ENCODE measurements around the gene ABI3BP. TPM values are rescaled to one million over a fixed set of nuclear protein-coding genes. Genes with fewer than 3 reads are reported as not detected.

ABI3BP gene
- total RNA-seq, 1 donor from 2014 or later, result 91.1 TPM

DNA sequence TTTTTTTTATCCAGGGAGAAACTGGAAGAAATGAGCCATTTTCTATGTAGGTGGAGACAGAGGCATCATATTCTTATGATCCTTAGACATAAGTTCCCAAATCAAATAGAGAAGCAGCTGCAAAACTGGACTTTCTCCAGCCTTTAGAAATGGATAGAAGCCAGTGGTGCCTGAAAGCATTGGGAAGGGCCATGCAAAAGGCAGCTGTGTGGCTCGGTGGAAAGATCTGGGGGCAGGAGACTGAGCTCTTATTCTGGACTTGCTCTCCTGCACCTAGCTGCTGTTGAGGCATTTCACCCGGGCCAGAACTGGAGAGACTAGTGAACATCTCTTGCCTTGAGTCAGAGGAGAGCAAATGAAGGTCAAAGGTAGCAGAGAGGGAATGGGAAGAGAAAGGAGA is 210.9 kb downstream of the ABI3BP start:
- TF ChIP-seq POLR2AphosphoS5 (IDR thresholded peaks at IDR 0.05; ENCODE audit: insufficient read depth in 1 of 2, low read depth in 1 of 2), result no peak
- DNase-seq (ENCODE audit: extremely low spot score in 2 of 2), result no peak
- H3K27me3 ChIP-seq, result no peaks in the 10 kb centered on the region
- peaks cover 0 to 13% of the 10 kb centered on the region in 2 donors for H3K36me3 ChIP-seq
- no peaks in the 10 kb centered on the region for H3K9me3 ChIP-seq
- no peak overlapping the region for H3K27ac ChIP-seq
- H3K4me3 ChIP-seq, result no peak overlapping the region
- intact Hi-C loops (cut with DNase I), result no loop called here
- peaks cover 10% of the 10 kb centered on the region for H3K4me1 ChIP-seq

- TF ChIP-seq POLR2A (IDR thresholded peaks at IDR 0.05), result no peak
- TF ChIP-seq, protein P1, sequence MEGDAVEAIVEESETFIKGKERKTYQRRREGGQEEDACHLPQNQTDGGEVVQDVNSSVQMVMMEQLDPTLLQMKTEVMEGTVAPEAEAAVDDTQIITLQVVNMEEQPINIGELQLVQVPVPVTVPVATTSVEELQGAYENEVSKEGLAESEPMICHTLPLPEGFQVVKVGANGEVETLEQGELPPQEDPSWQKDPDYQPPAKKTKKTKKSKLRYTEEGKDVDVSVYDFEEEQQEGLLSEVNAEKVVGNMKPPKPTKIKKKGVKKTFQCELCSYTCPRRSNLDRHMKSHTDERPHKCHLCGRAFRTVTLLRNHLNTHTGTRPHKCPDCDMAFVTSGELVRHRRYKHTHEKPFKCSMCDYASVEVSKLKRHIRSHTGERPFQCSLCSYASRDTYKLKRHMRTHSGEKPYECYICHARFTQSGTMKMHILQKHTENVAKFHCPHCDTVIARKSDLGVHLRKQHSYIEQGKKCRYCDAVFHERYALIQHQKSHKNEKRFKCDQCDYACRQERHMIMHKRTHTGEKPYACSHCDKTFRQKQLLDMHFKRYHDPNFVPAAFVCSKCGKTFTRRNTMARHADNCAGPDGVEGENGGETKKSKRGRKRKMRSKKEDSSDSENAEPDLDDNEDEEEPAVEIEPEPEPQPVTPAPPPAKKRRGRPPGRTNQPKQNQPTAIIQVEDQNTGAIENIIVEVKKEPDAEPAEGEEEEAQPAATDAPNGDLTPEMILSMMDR (IDR thresholded peaks at IDR 0.05), result no peak
- no peak for TF ChIP-seq POLR2AphosphoS5 (IDR thresholded peaks at IDR 0.05; ENCODE audit: insufficient read depth in 1 of 2, low read depth in 1 of 2)
- Histone ChIP-seq H3K27ac (no peak overlapping the region), H3K4me3 (no peak overlapping the region), H3K9me3 (no peaks in the 10 kb centered on the region), H3K36me3 (peaks cover 0 to 17% of the 10 kb centered on the region in 2 donors), H3K4me1 (peaks cover 10% of the 10 kb centered on the region), H3K27me3 (no peaks in the 10 kb centered on the region)
- intact Hi-C loops (cut with DNase I), result no loop called here
- no peak for DNase-seq (ENCODE audit: extremely low spot score in 2 of 2)
Measured at GRCh38 chr3:100781301-100781700, 211.9 kb downstream of the ABI3BP start.

DNA sequence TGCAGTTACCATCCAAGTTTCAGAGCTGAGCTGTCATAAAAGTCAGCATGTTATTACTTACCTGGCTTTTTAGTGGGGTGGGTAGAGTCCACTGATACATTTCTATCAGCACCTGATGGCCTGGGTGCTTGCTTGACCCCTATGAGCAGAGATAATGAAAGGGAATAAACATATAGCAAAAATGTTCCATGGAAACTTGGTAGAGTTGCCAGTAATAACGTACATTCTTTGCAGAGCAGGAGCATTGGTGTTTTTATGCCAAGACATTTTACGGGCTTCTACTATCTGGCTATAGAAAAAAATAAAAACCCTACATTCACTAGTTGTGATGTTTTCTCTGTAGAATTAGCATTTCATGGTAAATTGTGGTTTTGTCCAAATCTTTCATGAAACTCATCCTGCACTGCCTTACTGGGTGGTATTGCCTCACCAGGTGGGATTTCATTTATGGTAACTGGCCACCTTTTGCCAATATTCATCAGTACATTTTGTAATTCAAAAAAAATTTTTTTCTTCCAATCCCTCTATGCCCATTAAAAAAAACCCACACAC is 213.1 kb downstream of the ABI3BP start:
- intact Hi-C loops (cut with DNase I), result no loop called here
- TF ChIP-seq POLR2A (IDR thresholded peaks at IDR 0.05) (no peak), POLR2AphosphoS5 (IDR thresholded peaks at IDR 0.05; ENCODE audit: insufficient read depth in 1 of 2, low read depth in 1 of 2) (no peak)
- TF ChIP-seq, protein P1 (IDR thresholded peaks at IDR 0.05), result no peak
- DNase-seq (ENCODE audit: extremely low spot score in 2 of 2), result no peak
- Histone ChIP-seq H3K27ac (no peak overlapping the region), H3K4me3 (no peak overlapping the region), H3K9me3 (no peaks in the 10 kb centered on the region), H3K27me3 (no peaks in the 10 kb centered on the region), H3K4me1 (peaks cover 10% of the 10 kb centered on the region), H3K36me3 (peaks cover 0 to 8% of the 10 kb centered on the region in 2 donors)

- peaks cover 10% of the 10 kb centered on the region for H3K4me1 ChIP-seq
- intact Hi-C loops (cut with DNase I), result no loop called here
- TF ChIP-seq, protein P1 (IDR thresholded peaks at IDR 0.05), result no peak
- no peak for TF ChIP-seq POLR2A (IDR thresholded peaks at IDR 0.05)
- no peak for TF ChIP-seq POLR2AphosphoS5 (IDR thresholded peaks at IDR 0.05; ENCODE audit: insufficient read depth in 1 of 2, low read depth in 1 of 2)
Measured at GRCh38 chr3:100779480-100779879, 213.7 kb downstream of the ABI3BP start.

DNA sequence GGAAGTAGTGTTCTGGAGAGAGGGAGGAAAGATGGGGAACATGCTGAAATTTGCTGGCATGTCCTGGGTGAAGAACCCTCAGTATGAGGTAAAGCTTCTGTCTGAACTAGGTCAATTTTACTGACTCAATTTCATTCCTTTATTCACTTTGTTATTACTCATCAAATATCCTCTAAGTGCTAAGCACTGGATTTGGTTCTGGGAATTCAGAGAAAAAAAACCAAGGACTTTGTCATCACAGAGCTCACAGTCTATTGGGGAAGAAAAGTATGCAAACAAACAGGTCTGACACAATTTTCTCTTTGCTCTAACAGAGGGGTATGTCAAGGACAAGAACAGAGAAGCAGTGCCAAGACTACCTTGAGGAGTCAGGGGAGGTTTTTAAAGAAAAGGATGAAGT is 215.9 kb downstream of the ABI3BP start:
- H3K9me3 ChIP-seq, result no peaks in the 10 kb centered on the region
- H3K27me3 ChIP-seq, result no peaks in the 10 kb centered on the region
- H3K4me1 ChIP-seq, result no peaks in the 10 kb centered on the region
- no peak overlapping the region for H3K4me3 ChIP-seq
- no peak for TF ChIP-seq POLR2A (IDR thresholded peaks at IDR 0.05)
- TF ChIP-seq, protein P1 (IDR thresholded peaks at IDR 0.05), result no peak
- TF ChIP-seq POLR2AphosphoS5 (IDR thresholded peaks at IDR 0.05; ENCODE audit: insufficient read depth in 1 of 2, low read depth in 1 of 2), result no peak
- intact Hi-C loops (cut with DNase I), result no loop called here
- no peak overlapping the region for H3K27ac ChIP-seq
- DNase-seq (ENCODE audit: extremely low spot score in 2 of 2), result no peak
- H3K36me3 ChIP-seq, result peaks cover 0 to 8% of the 10 kb centered on the region in 2 donors

More at GRCh38 chr3:100779480-100779879, 213.7 kb downstream of the ABI3BP start:
- no peaks in the 10 kb centered on the region for H3K9me3 ChIP-seq
- peaks cover 0 to 8% of the 10 kb centered on the region in 2 donors for H3K36me3 ChIP-seq
- no peak for DNase-seq (ENCODE audit: extremely low spot score in 2 of 2)
- no peak overlapping the region for H3K4me3 ChIP-seq
- no peak overlapping the region for H3K27ac ChIP-seq
- H3K27me3 ChIP-seq, result no peaks in the 10 kb centered on the region

All from vagina (tissue), 2 donors.